Psoas muscle (tissue), 8 donors: Measurements from ENCODE around the gene KIF19. TPM values are rescaled to one million over a fixed set of nuclear protein-coding genes. Genes with fewer than 3 reads are reported as not detected.

Experiments used
- ATAC-seq, 4 donors: fragments of 200-7000 bp; cut with Tn5 transposase; one replicate each; pipeline ENCODE4 v1.9.1; 2020; ENCODE audit warnings: moderate library complexity in 3 of 4, mild to moderate bottlenecking in 2 of 4
- DNase-seq, 2 donors: peaks; one replicate each; pipeline ENCODE4 v3.0.0-alpha.2; 2020
- H3K27ac ChIP-seq: fragments of 200-600 bp; one replicate; pipeline ENCODE4 v1.8.0; 2022
- H3K27me3 ChIP-seq, 3 donors: fragments of 200-600 bp in 1 of 3; one replicate each; pipeline versions ENCODE4 v1.6.1 to v1.8.0; 2013 to 2022; ENCODE audit warnings: low read length in 2 of 3, mild to moderate bottlenecking in 2 of 3, moderate library complexity in 1 of 3; ENCODE audit not compliant: insufficient read depth in 3 of 3
- H3K36me3 ChIP-seq, 2 donors: fragments of 200-600 bp in 1 of 2; one replicate each; pipeline versions ENCODE4 v1.6.1 to v1.8.0; 2013 to 2022; ENCODE audit warnings: low read depth in 1 of 2, mild to moderate bottlenecking in 1 of 2, moderate library complexity in 1 of 2; ENCODE audit not compliant: insufficient read depth in 1 of 2
- H3K4me1 ChIP-seq: fragments of 200-600 bp; one replicate; pipeline ENCODE4 v1.8.0; 2022
- H3K4me3 ChIP-seq: fragments of 200-600 bp; one replicate; pipeline ENCODE4 v1.8.0; 2022; ENCODE audit warnings: mild to moderate bottlenecking
- H3K9me3 ChIP-seq: fragments of 200-600 bp; one replicate; pipeline ENCODE4 v1.8.0; 2022
- WGBS, 3 donors: extraction: QIAGEN DNeasy Blood & Tissue Kit; methylation state at CpG; one replicate each; pipeline versions ENCODE4 v1.1.6 to v1.1.7; 2013; 5-methylcytosine and 5-hydroxymethylcytosine counted together
- intact Hi-C, 2 donors: fragments of 100-400 bp; cut with DNase I; formaldehyde crosslinking; loops; one replicate each; pipeline versions ENCODE4 v1.11.0 to v1.14.2; 2022
- polyA plus RNA-seq, 3 donors: library from polyadenylated mRNA; stranded (reverse); fragments of 200-250 nt; gene quantifications; one replicate each; pipeline ENCODE4 v1.2.3, GENCODE V29; 2013
- total RNA-seq, 4 donors: library from RNA; stranded (reverse); fragmentation: NEBNext Ultra II Directional in 2 of 4; extraction: Animal tissue kit (Norgen Biotek cat#: 25700) in 2 of 4; gene quantifications; one replicate each; pipeline versions ENCODE4 v1.2.1 to v1.2.4, GENCODE V29; 2021 to 2023
- TF ChIP-seq, protein P1 (sequence below): fragments of 200-600 bp; IDR thresholded peaks from one replicate; pipeline ENCODE4 v1.8.0; 2022; ENCODE audit warnings: antibody characterized with exemption
- donor health status: healthy with polysubstance abuse.
- donor health status: DM: no; HTN: no; CAD: no; lungs with moderate emphysema.
- donor health status: Bipolar disorder and iron deficiency.
- donor health status: healthy.
- donor health status: DM: yes; HTN: yes; CAD: no.
- donor health status: DM: no; HTN: no; CAD: no.
- donor health status: DM: no; HTN: no; CAD: no.
- donor health status: DM: yes; HTN: yes; CAD: no.

Gene KIF19
- total and polyA plus RNA-seq, 7 donors, result 0.13 to 0.44 (median 0.27) TPM

DNA sequence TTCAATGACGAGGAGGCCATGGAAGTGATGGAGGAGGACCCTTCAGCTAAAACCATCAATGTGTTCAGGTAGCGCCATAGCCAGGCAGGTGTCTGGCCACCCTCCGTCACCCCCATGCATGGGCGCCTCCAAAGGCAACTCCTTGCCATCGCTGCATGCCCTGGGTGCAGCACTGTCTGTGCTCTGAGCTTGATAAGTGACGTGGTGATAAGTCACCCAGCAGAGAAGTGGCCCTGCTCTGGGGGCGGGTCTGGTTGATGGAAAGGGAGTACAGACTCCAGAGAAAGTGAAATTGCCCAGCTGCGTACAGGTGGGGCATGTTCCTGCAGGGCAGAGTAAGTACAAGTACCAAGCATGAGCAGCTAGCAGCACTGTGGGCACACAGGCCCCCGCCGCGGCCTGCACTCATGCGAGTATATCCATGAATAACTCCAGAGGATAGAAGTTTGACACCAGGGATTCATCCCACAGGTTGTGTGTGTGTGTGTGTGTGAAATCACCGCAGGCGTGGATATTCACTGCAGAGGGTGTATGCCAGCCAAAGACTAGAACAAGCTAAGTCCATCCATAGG is 38.9 kb upstream of the KIF19 start:
- no peak for DNase-seq
- ATAC-seq, result no peak
- intact Hi-C loops, result no loop called here
- Histone ChIP-seq H3K4me1 (no peaks in the 10 kb centered on the region), H3K4me3 (no peak overlapping the region), H3K36me3 (no peaks in the 10 kb centered on the region), H3K27ac (no peak overlapping the region), H3K27me3 (no peaks in the 10 kb centered on the region), H3K9me3 (no peaks in the 10 kb centered on the region)
- 88 to 90% (median 89%) methylated on average over 14 of the region's 14 CpGs for WGBS, 3 donors
- TF ChIP-seq, protein P1, sequence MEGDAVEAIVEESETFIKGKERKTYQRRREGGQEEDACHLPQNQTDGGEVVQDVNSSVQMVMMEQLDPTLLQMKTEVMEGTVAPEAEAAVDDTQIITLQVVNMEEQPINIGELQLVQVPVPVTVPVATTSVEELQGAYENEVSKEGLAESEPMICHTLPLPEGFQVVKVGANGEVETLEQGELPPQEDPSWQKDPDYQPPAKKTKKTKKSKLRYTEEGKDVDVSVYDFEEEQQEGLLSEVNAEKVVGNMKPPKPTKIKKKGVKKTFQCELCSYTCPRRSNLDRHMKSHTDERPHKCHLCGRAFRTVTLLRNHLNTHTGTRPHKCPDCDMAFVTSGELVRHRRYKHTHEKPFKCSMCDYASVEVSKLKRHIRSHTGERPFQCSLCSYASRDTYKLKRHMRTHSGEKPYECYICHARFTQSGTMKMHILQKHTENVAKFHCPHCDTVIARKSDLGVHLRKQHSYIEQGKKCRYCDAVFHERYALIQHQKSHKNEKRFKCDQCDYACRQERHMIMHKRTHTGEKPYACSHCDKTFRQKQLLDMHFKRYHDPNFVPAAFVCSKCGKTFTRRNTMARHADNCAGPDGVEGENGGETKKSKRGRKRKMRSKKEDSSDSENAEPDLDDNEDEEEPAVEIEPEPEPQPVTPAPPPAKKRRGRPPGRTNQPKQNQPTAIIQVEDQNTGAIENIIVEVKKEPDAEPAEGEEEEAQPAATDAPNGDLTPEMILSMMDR, result no peak

DNA sequence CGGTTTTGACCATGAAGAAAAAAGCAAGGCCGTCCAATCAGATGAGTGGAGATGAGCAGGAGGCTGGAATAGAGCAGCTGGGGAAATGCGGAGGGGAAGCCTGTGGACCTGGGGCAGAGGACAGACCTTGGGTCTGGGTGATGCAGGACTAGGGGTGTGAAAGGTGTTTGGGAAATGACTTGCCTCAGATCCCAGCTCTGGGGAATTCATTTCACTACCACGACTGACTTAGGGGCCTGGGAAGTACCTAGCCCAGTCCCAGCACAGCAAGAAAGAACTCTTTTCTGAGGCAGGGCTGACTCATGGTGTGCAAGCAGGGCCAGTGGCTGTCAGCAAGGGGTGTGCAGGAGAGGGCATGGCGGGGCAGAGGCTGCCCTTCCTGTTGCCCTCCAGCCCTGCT is 37.2 kb upstream of the KIF19 start:
- Histone ChIP-seq H3K36me3 (no peaks in the 10 kb centered on the region), H3K9me3 (no peaks in the 10 kb centered on the region), H3K4me1 (no peaks in the 10 kb centered on the region), H3K27me3 (no peaks in the 10 kb centered on the region), H3K4me3 (no peak overlapping the region), H3K27ac (no peak overlapping the region)
- intact Hi-C loops, result no loop called here
- ATAC-seq (no peak), DNase-seq (no peak)
- WGBS, 3 donors, result 71 to 77% (median 76%) methylated on average over 5 of the region's 5 CpGs
- TF ChIP-seq, protein P1, result no peak

DNA sequence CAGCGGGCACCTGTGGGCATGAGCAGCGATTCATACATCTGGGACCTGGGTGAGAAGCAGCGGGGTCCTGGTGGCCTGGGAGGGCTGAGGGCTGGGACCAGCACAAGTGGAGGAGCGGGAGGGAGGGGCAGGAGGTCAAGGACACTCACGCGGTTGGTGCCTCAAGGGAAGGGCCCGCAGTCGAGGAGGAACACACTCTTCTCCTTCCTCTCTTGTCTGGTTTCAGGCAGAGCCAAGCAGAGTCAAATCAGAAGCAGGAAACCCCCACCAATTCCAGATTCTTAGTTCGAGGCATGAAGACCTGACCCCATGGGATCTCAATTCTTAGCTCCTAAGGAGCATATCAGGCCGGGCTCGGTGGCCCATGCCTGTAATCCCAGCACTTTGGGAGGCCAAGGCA is 36.3 kb upstream of the KIF19 start:
- H3K4me1 ChIP-seq, result no peaks in the 10 kb centered on the region
- intact Hi-C loops, result no loop called here
- TF ChIP-seq, protein P1, result no peak
- H3K27me3 ChIP-seq, result no peaks in the 10 kb centered on the region
- no peak for ATAC-seq
- H3K9me3 ChIP-seq, result no peaks in the 10 kb centered on the region
- WGBS, 3 donors, result 73 to 76% (median 74%) methylated on average over 11 of the region's 11 CpGs
- no peaks in the 10 kb centered on the region for H3K36me3 ChIP-seq
- no peak overlapping the region for H3K4me3 ChIP-seq
- DNase-seq, result no peak
- H3K27ac ChIP-seq, result no peak overlapping the region

DNA sequence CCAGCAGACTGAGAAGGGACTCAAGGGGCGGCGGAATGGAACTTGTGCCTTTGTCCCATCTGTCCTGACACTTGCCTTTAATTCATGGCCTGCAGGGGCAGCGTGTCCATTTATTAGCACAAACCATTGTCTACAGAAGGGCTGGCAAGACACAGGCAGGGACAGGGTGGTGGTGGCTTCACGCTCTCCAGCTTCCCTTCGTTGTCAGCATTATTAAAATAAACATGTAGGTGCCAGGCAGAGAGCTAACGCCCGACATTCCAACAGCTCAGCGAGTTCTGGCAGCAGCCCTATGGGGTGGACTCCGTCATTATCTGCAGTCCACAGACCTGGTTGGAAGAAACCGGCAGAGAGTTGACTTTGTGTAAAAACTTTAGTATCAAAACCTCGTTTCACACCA is 35.7 kb upstream of the KIF19 start:
- Histone ChIP-seq H3K27me3 (no peaks in the 10 kb centered on the region), H3K27ac (no peak overlapping the region), H3K36me3 (no peaks in the 10 kb centered on the region), H3K4me1 (no peaks in the 10 kb centered on the region), H3K4me3 (no peak overlapping the region), H3K9me3 (no peaks in the 10 kb centered on the region)
- intact Hi-C loops, result no loop called here
- TF ChIP-seq, protein P1, result no peak
- ATAC-seq (peak in 1 of 4 donors; percentile 68), DNase-seq (no peak)
- WGBS, 3 donors, result 40 to 48% (median 44%) methylated on average over 11 of the region's 11 CpGs

DNA sequence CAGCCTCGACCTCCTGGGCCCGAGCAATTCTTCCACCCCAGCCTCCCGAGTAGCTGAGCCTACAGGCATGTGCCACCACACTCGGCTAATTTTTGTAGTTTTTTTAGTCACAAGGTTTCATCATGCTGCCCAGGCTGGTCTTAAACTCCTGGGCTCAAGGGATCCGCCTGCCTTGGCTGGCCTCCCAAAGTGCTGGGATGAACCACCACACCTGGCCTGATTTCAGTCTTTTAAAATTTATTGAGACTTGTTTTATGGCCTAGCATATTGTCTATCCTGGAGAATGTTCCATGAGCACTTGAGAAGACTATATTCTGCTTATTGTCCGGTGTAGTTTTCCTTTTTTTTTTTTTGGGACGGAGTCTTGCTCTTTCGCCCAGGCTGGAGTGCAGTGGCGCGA is 33.5 kb upstream of the KIF19 start:
- 53 to 71% (median 60%) methylated on average over 10 of the region's 10 CpGs for WGBS, 3 donors
- no peaks in the 10 kb centered on the region for H3K36me3 ChIP-seq
- DNase-seq, result no peak

More for the DNA sequence above, 33.5 kb upstream of the KIF19 start:
- H3K4me1 ChIP-seq, result no peaks in the 10 kb centered on the region
- no peak overlapping the region for H3K4me3 ChIP-seq
- TF ChIP-seq, protein P1, result no peak
- H3K27ac ChIP-seq, result no peak overlapping the region
- no peak for ATAC-seq
- intact Hi-C loops, result no loop called here
- H3K27me3 ChIP-seq, result no peaks in the 10 kb centered on the region
- no peaks in the 10 kb centered on the region for H3K9me3 ChIP-seq
